ENCODE results near the gene PDS5B.

GRCh38 chr13:32823597-32823996 lies 237.3 kb downstream of the PDS5B start:
- TF ChIP-seq CTCF (IDR thresholded peaks at IDR 0.05 in 2 of 3, conservative IDR thresholded peaks at IDR 0.05 in 1 of 3; ENCODE audit: insufficient read depth in 2 of 3, low read depth in 1 of 3, low read length in 3 of 3) (no peak), RBFOX2 (IDR thresholded peaks at IDR 0.05; ENCODE audit: low read depth, low read length) (no peak), ZBTB7A (IDR thresholded peaks at IDR 0.05; ENCODE audit: borderline replicate concordance, control insufficient read depth, low read depth, low read length) (no peak), MAZ (CRISPR knock-in tag; conservative IDR thresholded peaks at IDR 0.05 in 1 of 2, IDR thresholded peaks at IDR 0.05 in 1 of 2) (no peak), HDAC2 (IDR thresholded peaks at IDR 0.05) (no peak), PRPF4 (IDR thresholded peaks at IDR 0.05; ENCODE audit: insufficient read depth, low read depth, low read length, poor library complexity, severe bottlenecking) (no peak), XRCC5 (IDR thresholded peaks at IDR 0.05; ENCODE audit: low read depth, low read length) (no peak), CBX1 (IDR thresholded peaks at IDR 0.05; ENCODE audit: low read depth) (no peak), E2F6 (IDR thresholded peaks at IDR 0.05; ENCODE audit: borderline replicate concordance in 1 of 2, extremely low read depth in 1 of 2, insufficient read depth in 1 of 2, insufficient read length in 1 of 2, low read depth in 1 of 2, low read length in 1 of 2, poor library complexity in 1 of 2, severe bottlenecking in 1 of 2) (no peak), USF1 (CRISPR knock-in tag; IDR thresholded peaks at IDR 0.05) (no peak), POLR2A (conservative IDR thresholded peaks at IDR 0.05) (no peak)
- TF ChIP-seq, protein P1, sequence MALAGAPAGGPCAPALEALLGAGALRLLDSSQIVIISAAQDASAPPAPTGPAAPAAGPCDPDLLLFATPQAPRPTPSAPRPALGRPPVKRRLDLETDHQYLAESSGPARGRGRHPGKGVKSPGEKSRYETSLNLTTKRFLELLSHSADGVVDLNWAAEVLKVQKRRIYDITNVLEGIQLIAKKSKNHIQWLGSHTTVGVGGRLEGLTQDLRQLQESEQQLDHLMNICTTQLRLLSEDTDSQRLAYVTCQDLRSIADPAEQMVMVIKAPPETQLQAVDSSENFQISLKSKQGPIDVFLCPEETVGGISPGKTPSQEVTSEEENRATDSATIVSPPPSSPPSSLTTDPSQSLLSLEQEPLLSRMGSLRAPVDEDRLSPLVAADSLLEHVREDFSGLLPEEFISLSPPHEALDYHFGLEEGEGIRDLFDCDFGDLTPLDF (CRISPR knock-in tag; IDR thresholded peaks at IDR 0.05) = no peak
- TF ChIP-seq, protein P2, sequence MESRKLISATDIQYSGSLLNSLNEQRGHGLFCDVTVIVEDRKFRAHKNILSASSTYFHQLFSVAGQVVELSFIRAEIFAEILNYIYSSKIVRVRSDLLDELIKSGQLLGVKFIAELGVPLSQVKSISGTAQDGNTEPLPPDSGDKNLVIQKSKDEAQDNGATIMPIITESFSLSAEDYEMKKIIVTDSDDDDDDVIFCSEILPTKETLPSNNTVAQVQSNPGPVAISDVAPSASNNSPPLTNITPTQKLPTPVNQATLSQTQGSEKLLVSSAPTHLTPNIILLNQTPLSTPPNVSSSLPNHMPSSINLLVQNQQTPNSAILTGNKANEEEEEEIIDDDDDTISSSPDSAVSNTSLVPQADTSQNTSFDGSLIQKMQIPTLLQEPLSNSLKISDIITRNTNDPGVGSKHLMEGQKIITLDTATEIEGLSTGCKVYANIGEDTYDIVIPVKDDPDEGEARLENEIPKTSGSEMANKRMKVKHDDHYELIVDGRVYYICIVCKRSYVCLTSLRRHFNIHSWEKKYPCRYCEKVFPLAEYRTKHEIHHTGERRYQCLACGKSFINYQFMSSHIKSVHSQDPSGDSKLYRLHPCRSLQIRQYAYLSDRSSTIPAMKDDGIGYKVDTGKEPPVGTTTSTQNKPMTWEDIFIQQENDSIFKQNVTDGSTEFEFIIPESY (CRISPR knock-in tag; IDR thresholded peaks at IDR 0.05) = no peak
